ENCODE results near the gene SUDS3. TPM values are rescaled to one million over a fixed set of nuclear protein-coding genes. Genes with fewer than 3 reads are reported as not detected.
"Not testable (repeated sequence)": the region's sequence is repeated elsewhere in the genome, so short reads cannot be mapped to it uniquely, and the experiment has no call there.

The SUDS3 gene
- total RNA-seq, 8 experiments from 2014 or later = 20.3 to 43.0 (median 30.2) TPM

DNA sequence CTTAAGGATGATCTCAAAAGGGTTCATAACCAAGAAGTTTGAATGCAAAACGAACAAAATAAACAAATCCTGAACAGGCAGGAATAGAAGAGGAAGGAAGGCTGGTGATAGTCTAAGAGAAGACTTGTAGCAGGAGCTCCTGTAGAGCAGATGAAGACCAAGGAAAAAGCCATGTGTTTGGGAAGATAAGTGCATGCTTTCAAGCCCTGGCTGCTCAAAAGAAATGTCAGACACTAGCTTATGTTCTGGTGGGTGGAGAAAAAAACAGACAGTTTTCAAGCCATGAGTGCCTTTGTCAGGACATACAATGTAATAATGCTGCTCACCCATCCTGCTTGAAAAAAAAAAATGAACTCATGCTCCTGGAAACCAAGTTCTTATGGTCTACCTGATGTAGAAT, 31.0 kb upstream of the SUDS3 start:
- 38 to 86% (median 63%) methylated on average over 1 of the region's 1 CpG; no CpG with 5 or more reads in 2 of the 10 experiments for WGBS, 10 experiments
- H3K27ac ChIP-seq = no peak overlapping the region
- no peaks in the 10 kb centered on the region for H3K4me1 ChIP-seq (replicated peaks in 1 of 2)
- ATAC-seq (replicated peaks in 6 of 8) = no peak
- H3K4me3 ChIP-seq = no peak overlapping the region
- in situ Hi-C loops (cut with MboI; ENCODE audit: low pct_unique_long_range_greater_than_20kb in 2 of 9, low sequenced_read_pairs in 9 of 9, unreplicated experiment in 9 of 9) = no loop called here

DNA sequence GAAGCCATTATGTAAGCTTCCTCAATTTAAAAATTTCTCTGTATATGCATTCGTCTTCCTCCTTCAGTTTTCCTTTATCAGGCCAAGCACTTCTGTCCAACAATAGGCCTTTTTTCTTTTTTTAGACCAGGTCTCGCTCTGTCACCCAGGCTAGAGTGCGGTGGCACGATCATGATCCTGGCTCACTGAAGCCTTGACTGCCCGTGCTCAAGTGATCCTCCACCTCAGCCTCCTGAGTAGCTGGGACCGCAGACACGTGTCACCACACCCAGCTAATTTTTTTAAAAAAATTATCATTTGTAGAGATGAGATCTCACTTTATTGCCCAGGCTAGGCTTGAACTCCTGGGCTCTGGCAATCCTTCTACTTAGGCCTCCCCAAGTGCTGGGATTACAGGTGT, 29.5 kb upstream of the SUDS3 start:
- peak in 1 of 8 experiments; percentile 21 for ATAC-seq (replicated peaks in 6 of 8)
- no peak overlapping the region for H3K4me3 ChIP-seq
- H3K27ac ChIP-seq = no peak overlapping the region
- in situ Hi-C loops (cut with MboI; ENCODE audit: low pct_unique_long_range_greater_than_20kb in 2 of 9, low sequenced_read_pairs in 9 of 9, unreplicated experiment in 9 of 9) = no loop called here
- H3K4me1 ChIP-seq (replicated peaks in 1 of 2) = no peaks in the 10 kb centered on the region
- 60 to 100% (median 83%) methylated on average over 1 to 7 of the region's 7 CpGs for WGBS, 10 experiments

DNA sequence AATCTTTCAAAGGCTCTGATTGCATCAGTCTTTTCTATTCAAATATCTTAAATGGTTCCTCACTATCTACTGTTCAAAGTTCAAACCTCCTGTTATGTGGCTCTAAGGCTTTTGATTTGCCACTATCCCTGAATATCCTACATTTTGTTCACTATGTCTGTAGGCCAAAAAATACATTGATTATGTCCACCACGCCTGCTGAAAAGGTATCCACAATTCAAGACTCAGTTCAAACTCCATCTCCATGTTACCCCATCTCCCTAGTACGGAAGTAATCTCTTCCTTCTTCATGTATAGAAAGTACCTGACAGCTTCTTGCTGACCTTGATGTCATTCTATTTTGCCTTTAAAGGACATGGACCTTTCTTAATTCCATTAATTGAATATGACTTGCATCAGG, 28.4 kb upstream of the SUDS3 start:
- no peak overlapping the region for H3K27ac ChIP-seq
- in situ Hi-C loops (cut with MboI; ENCODE audit: low pct_unique_long_range_greater_than_20kb in 2 of 9, low sequenced_read_pairs in 9 of 9, unreplicated experiment in 9 of 9) = no loop called here
- H3K4me1 ChIP-seq (replicated peaks in 1 of 2) = no peaks in the 10 kb centered on the region
- H3K4me3 ChIP-seq = no peak overlapping the region
- 88 to 100% (median 100%) methylated on average over 1 to 2 of the region's 2 CpGs; no CpG with 5 or more reads in 2 of the 10 experiments for WGBS, 10 experiments
- ATAC-seq (replicated peaks in 6 of 8) = no peak

DNA sequence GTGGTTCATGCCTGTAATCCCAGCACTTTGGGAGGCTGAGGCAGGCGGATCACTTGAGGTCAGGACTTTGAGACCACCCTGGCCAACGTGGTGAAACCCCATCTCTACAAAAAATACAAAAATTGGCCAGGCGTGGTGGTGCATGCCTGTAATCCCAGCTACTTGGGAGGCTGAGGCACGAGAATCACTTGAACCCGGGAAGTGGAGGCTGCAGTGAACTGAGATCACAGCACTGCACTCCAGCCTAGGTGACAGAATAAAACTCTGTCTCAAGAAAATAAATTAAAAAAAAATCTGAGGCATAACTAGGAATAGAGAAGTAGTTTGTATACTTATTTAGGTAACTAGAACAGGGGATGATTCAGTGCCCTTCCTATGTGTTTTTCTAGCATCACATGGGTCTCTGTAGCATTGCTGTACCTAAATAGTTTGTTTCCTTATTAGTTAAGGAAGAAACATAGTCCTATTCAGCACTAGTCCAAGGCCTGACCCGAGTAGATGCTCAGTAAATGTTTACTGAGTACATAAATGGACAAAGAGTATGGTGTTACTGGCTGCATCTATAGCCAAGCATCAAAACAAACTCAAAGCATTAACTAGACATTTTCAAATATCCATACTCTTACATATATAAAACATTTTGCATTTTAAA, 25.3 kb upstream of the SUDS3 start:
- Histone ChIP-seq H3K27ac (no peak overlapping the region), H3K4me1 (replicated peaks in 1 of 2) (no peaks in the 10 kb centered on the region), H3K4me3 (no peak overlapping the region)
- in situ Hi-C loops (cut with MboI; ENCODE audit: low pct_unique_long_range_greater_than_20kb in 2 of 9, low sequenced_read_pairs in 9 of 9, unreplicated experiment in 9 of 9) = loop anchor here in 7 of 9 experiments (10.0 to 25.0 kb wide), 5 partner anchors 136 to 1139 kb away; no protein-coding TSS in a partner anchor
- 80 to 100% (median 95%) methylated on average over 1 to 4 of the region's 6 CpGs; no CpG with 5 or more reads in 2 of the 10 experiments for WGBS, 10 experiments
- no peak for ATAC-seq (replicated peaks in 6 of 8)

DNA sequence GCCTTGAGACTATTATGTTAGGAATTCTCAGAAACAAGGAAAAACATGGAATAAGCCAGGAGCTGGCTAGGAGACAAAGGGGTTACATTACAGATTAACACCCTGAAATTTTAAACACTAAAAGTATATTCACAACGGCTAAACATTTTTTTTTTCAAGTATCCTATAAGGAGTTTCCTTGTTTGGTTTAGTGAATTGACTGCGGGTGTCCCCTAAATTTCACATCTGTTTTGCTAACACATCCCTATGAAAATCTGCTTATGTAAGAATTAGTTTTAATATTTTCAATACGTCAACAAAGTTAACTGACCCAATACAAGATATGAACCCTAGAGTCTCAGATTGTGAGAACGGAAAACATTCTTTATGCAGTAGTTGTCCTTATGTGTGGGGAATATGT, 22.6 kb upstream of the SUDS3 start:
- no peak for ATAC-seq (replicated peaks in 6 of 8)
- peaks cover 0 to 4% of the 10 kb centered on the region in 2 donors for H3K4me1 ChIP-seq (replicated peaks in 1 of 2)
- in situ Hi-C loops (cut with MboI; ENCODE audit: low pct_unique_long_range_greater_than_20kb in 2 of 9, low sequenced_read_pairs in 9 of 9, unreplicated experiment in 9 of 9) = loop anchor here in 7 of 9 experiments (10.0 to 25.0 kb wide), 5 partner anchors 139 to 1141 kb away; no protein-coding TSS in a partner anchor

DNA sequence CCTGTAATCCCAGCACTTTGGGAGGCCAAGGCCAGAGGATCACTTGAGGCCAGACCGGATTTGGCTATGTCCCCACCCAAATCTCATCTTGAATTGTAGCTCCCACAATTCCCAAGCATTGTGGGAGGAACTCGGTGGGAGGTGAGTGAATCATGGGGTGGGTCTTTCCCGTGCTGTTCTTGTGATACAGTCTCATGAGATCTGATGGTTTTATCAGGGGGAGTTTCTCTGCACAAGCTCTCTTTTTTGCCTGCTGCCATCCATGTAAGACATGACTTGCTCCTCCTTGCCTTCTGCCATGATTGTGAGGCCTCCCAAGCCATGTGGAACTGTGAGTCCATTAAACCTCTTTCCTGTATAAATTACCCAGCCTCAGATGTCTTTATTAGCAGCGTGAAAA, 21.9 kb upstream of the SUDS3 start:
- in situ Hi-C loops (cut with MboI; ENCODE audit: low pct_unique_long_range_greater_than_20kb in 2 of 9, low sequenced_read_pairs in 9 of 9, unreplicated experiment in 9 of 9) = loop anchor here in 7 of 9 experiments (10.0 to 25.0 kb wide), 5 partner anchors 140 to 1142 kb away; no protein-coding TSS in a partner anchor
- 57 to 100% (median 93%) methylated on average over 1 to 4 of the region's 4 CpGs; no CpG with 5 or more reads in 1 of the 10 experiments for WGBS, 10 experiments
- not testable (repeated sequence) for H3K27ac ChIP-seq; H3K4me3 ChIP-seq; ATAC-seq (replicated peaks in 6 of 8); H3K4me1 ChIP-seq (replicated peaks in 1 of 2)

More for the DNA sequence above, 22.6 kb upstream of the SUDS3 start:
- WGBS, 10 experiments = 68 to 100% (median 100%) methylated on average over 1 to 4 of the region's 4 CpGs; no CpG with 5 or more reads in 1 of the 10 experiments
- Histone ChIP-seq H3K4me3 (no peak overlapping the region), H3K27ac (no peak overlapping the region)

DNA sequence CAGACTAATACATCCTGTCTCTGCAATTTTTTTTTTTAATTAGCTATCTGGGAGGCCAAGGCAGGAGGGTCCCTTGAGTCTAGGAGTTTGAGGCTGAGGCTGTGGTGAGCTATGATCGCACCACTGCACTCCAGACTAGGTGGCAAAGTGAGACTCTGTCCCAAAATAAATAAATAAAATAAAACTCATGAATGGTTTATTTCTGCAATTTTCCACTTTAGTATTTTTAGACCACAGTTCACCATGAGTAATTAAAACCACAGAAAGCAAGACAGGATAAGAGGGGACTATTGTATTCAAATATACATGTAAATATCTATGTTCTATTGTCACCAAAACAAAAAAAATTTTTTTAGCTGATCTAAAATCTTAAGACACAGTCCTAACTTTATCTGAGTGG, 21.5 kb upstream of the SUDS3 start:
- in situ Hi-C loops (cut with MboI; ENCODE audit: low pct_unique_long_range_greater_than_20kb in 2 of 9, low sequenced_read_pairs in 9 of 9, unreplicated experiment in 9 of 9) = loop anchor here in 7 of 9 experiments (10.0 to 25.0 kb wide), 5 partner anchors 140 to 1143 kb away; no protein-coding TSS in a partner anchor
- no peak for ATAC-seq (replicated peaks in 6 of 8)
- Histone ChIP-seq H3K4me3 (no peak overlapping the region), H3K4me1 (replicated peaks in 1 of 2) (peaks cover 0 to 4% of the 10 kb centered on the region in 2 donors), H3K27ac (no peak overlapping the region)
- WGBS, 10 experiments = 38 to 100% (median 100%) methylated on average over 1 of the region's 1 CpG; no CpG with 5 or more reads in 3 of the 10 experiments

DNA sequence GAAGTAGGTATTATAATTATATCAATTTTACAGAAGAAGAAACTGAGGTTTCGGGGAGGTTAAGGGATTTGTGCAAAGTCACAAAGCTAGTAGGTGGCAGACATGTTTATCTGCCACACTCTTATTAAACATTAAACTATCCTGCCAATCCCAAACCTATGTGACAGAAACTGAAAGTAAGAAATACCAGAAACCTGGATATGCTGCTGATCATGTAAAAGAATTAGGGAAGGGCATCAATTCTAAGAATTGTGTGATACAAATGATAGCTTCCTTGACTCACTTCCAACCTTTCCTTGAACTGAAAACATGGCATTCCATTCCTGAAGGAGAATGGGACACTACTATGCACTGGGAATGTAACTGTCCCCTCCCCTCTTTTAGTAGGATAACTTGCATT, 20.5 kb upstream of the SUDS3 start:
- Histone ChIP-seq H3K4me1 (replicated peaks in 1 of 2) (peaks cover 0 to 4% of the 10 kb centered on the region in 2 donors), H3K4me3 (no peak overlapping the region), H3K27ac (no peak overlapping the region)
- peak in 2 of 8 experiments; percentile 17 to 20 for ATAC-seq (replicated peaks in 6 of 8)
- WGBS, 10 experiments = 83 to 100% (median 100%) methylated on average over 1 of the region's 1 CpG; no CpG with 5 or more reads in 3 of the 10 experiments
- in situ Hi-C loops (cut with MboI; ENCODE audit: low pct_unique_long_range_greater_than_20kb in 2 of 9, low sequenced_read_pairs in 9 of 9, unreplicated experiment in 9 of 9) = loop anchor here in 7 of 9 experiments (10.0 to 25.0 kb wide), 5 partner anchors 141 to 1144 kb away; no protein-coding TSS in a partner anchor

DNA sequence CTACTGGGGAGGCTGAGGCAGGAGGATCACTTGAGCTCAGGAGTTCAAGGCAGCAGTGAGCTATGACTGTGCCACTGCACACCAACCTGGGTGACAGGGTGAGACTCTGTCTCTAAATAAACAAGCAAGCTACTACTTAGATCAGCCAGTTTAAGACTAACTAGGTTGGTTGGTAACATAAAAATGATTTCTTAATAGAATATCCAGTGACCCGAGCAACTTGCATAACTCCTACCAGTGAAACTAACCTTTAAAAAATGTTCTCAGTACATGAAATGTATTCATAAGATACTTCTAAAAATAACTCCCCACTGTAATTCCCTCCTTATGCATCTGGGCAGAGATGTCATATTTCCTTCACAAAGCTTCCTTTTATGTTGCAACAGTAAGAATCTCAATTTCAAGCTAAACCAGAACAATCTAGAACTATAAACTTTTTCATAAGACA, 19.5 kb upstream of the SUDS3 start:
- no peak overlapping the region for H3K27ac ChIP-seq
- H3K4me3 ChIP-seq = no peak overlapping the region
- H3K4me1 ChIP-seq (replicated peaks in 1 of 2) = peaks cover 0 to 4% of the 10 kb centered on the region in 2 donors
- peak in 3 of 8 experiments; percentile 73 to 84 (median 84) for ATAC-seq (replicated peaks in 6 of 8)
- 0 to 100% (median 75%) methylated on average over 1 of the region's 1 CpG; no CpG with 5 or more reads in 3 of the 10 experiments for WGBS, 10 experiments
- in situ Hi-C loops (cut with MboI; ENCODE audit: low pct_unique_long_range_greater_than_20kb in 2 of 9, low sequenced_read_pairs in 9 of 9, unreplicated experiment in 9 of 9) = loop anchor here in 7 of 9 experiments (10.0 to 25.0 kb wide), 5 partner anchors 142 to 1145 kb away; no protein-coding TSS in a partner anchor

DNA sequence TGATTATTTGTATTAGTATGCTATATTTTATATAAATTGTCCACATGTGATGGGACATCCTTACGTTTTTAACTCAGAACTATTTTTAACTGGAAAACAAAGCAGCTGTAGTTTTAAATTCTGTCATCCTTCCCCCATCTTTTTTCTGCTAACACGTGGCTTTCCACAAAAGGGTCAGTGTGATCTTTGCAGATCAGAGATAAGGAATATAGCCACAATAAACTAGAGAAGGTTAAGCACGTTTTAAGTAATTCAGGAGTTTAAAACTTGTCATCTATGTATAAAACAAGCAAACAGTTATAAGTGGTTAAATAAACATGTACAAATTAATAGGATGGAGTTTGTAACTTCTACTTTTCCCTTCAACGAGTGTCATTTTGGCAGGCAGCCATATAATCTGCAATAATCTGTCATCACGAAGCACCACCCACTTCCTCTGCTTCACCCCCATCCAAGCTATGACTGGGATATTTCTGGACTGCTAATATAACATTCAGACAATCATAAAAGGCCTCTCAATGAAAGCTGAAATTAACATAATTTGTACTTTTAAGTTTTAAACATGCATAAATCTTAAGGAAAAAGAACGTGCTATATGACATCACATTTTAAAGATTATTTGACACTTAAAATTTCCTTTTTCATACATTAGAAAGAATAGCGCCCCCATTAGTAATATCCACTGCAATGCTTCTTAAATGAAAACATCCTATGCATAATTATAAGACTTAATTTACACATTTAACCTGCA, 18.9 kb upstream of the SUDS3 start:
- peak in 3 of 8 experiments; percentile 43 to 67 (median 59) for ATAC-seq (replicated peaks in 6 of 8)
- H3K27ac ChIP-seq = no peak overlapping the region
- in situ Hi-C loops (cut with MboI; ENCODE audit: low pct_unique_long_range_greater_than_20kb in 2 of 9, low sequenced_read_pairs in 9 of 9, unreplicated experiment in 9 of 9) = loop anchor here in 7 of 9 experiments (10.0 to 25.0 kb wide), 5 partner anchors 143 to 1145 kb away; no protein-coding TSS in a partner anchor
- H3K4me3 ChIP-seq = no peak overlapping the region
- WGBS, 10 experiments = 9 to 84% (median 49%) methylated on average over 2 to 7 of the region's 7 CpGs
- peaks cover 0 to 4% of the 10 kb centered on the region in 2 donors for H3K4me1 ChIP-seq (replicated peaks in 1 of 2)

DNA sequence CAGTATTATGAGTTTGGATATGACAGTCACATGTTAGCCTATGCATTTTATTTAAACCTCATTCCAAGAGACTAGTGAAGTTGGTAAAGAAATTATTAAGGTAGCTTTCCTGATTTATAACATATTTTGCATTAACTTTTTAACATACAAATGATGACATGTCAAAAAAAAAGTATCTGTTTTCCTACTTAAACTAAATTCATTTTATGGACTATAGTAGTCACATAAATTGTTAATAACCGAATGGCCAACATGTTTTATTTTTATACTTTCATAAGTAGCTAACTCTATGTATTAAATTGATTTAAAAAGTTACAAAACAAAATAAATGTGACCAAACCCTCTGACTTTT, 18.4 kb upstream of the SUDS3 start:
- Histone ChIP-seq H3K27ac (no peak overlapping the region), H3K4me3 (no peak overlapping the region), H3K4me1 (replicated peaks in 1 of 2) (peaks cover 0 to 4% of the 10 kb centered on the region in 2 donors)
- in situ Hi-C loops (cut with MboI; ENCODE audit: low pct_unique_long_range_greater_than_20kb in 2 of 9, low sequenced_read_pairs in 9 of 9, unreplicated experiment in 9 of 9) = loop anchor here in 7 of 9 experiments (10.0 to 25.0 kb wide), 5 partner anchors 143 to 1146 kb away; no protein-coding TSS in a partner anchor
- 13 to 100% (median 100%) methylated on average over 1 of the region's 1 CpG; no CpG with 5 or more reads in 1 of the 10 experiments for WGBS, 10 experiments
- no peak for ATAC-seq (replicated peaks in 6 of 8)

DNA sequence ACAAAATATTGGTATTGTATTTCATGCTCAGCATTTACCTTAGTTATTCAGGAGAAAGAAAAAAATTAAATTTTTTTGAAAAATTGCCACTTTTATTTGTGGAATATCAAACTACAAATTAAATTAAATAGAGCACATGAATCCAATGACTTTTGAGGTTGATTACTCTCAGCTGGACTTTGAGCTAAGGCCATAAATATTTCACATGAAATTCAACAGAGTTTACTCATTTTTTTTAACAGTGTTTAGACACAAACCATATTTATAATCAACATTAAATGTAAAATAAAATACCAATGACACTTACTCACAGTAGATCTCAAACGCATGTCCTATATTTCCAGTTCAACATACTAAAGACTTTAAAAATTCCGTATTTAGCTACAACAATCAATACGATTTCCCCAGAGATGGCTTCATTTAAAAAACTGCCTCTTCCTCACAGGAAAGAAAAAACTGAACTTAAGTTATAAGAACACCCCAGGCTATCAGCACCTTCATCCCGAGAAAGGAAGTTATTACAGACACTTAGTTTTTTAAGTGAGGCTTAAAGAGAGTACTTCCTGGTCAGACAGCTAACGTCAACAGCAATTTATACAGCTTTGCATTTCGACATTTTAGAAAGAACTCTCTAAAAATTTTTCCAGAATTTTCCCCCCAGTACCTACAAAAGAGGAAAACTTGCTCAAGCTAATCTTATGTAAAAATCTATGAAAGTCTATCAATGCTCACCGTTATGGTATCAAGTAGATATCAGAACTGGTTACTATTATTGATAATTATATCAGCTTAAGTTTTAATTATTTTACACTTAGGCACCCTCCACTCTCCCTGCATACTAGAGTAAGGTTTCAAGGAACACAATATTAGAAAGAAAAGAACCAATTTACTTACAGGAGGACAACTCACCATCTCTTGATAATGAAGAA, 17.5 kb upstream of the SUDS3 start:
- Histone ChIP-seq H3K4me3 (no peak overlapping the region), H3K4me1 (replicated peaks in 1 of 2) (peaks cover 0 to 4% of the 10 kb centered on the region in 2 donors), H3K27ac (no peak overlapping the region)
- ATAC-seq (replicated peaks in 6 of 8) = no peak
- 27 to 97% (median 85%) methylated on average over 2 to 7 of the region's 7 CpGs; no CpG with 5 or more reads in 1 of the 10 experiments for WGBS, 10 experiments
- in situ Hi-C loops (cut with MboI; ENCODE audit: low pct_unique_long_range_greater_than_20kb in 2 of 9, low sequenced_read_pairs in 9 of 9, unreplicated experiment in 9 of 9) = loop anchor here in 7 of 9 experiments (10.0 to 25.0 kb wide), 5 partner anchors 144 to 1147 kb away; no protein-coding TSS in a partner anchor

Data from motor neuron (in vitro differentiated cells).